ENCODE results near the gene EFCAB9.
A peak's percentile ranks its signal among the peaks of the same experiment; 100 is the strongest.
"Not testable (repeated sequence)": the region's sequence is repeated elsewhere in the genome, so short reads cannot be mapped to it uniquely, and the experiment has no call there.

The EFCAB9 gene

DNA sequence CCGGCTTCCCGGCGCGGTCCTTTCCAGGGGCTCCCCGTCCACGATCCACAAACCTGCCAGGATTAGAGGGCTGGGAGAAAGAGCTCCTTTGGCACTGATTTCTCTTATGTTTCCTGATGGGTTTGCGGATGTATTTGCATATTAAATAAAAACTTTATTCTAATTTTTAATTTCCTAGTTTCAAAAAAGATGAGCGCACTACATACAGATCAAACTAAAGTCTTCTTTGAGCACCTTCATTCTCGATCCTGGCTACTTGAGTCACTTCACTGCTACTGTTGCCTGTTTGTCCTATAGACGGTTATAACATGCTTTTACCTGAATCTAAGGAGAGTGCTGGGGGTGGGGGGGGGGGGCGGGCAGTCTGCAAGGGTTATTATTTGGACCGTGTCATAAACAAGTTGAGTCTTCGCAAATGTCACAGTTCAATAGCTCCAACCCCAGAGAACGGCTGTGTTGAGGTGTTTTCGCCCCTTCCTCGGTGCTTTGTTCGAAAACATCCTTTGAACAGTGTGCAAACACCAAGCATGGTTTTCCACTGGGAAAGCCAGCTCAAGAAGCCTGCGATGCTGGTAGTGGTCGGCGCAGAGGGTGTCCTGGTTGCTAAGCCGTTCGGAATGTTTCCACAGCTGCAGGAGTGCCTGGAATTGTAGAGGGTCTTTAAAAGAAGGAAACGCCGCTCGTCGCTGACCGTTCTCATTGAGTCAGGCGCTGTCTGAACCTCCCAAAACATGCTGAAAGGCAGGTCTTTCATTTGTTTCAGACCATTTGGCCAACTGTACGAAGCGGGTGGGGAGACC is 4.9 kb upstream of the EFCAB9 start:
- DNase-seq: peak; percentile 24

DNA sequence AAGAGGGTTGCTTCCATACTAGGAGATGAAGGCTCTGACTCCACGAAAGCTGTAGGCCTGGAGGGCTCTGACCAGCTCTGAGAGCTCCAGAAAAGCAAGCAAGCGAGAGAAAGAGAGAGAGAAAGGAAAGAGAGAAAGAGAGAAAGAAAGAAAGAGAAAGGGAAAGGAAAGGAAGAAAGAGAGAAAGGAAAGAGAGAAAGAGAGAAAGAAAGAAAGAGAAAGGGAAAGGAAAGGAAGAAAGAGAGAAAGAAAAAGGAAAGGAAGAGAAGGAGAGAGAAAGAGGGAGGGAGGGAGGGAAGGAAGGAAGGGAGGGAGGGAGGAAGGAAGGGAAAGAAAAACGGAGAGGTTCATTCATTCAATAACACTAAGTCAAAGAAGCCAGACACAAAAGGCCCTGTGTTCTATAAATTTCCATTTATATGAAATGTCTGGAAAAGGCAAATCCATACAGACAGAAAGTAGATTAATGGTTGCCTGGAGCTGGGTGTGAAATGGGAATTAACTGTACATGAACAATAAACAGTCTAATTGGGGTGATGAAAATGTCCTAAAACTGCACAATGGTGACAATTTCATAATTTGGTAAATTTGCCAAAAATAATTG is 4.2 kb upstream of the EFCAB9 start:
- no peak for DNase-seq

DNA sequence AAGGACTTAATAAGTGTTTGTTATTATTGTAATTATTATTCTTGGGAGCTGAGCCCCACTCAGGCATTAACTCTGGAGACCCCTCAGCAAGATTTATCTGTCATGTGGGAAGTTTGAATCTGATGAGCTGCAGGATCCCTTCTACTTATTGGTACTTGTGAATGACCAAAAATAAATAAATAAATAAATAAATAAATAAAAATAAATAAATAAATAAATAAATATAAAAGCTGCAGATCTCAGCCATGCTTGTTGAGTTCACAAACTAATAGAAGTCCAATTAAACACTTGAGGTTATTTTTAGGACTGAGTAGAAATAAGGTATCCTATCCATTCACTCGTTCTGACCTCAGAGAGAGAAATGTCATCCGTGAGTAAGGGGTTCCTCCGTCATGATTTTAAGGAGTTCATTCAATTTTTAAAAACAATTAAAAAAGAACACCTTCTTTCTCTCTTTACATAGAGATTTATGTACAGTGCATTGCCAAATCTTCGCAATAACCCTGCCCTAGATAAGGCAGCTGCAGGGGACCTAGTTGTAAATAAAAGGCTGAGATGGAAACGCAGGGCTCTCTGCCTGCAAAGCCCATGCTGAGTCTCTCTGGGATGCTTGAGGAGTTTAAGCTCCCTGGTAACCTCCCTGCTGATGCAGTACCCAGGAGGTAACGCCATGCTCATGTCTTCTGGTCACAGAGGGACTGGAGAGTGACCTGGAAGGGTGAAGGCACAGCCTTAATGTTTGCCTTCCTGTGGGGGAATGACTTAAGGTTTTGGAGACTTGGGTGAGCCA is 1.2 kb downstream of the EFCAB9 start:
- DNase-seq: no peak

DNA sequence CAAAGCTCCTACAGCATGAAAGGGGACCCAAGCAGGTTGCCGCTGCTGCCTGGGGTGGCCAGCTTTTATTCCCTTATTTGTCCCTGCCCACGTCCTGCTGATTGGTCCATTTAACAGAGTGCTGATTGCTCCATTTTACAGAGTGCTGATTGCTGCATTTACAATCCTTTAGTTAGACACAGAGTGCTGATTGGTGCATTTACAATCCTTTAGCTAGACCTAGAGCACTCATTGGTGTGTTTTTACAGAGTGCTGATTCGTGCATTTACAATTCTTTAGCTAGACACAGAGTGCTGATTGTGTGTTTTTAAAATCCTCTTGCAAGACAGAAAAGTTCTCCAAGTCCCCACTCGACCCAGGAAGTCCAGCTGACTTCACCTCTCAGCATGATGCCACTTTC is 3.8 kb downstream of the EFCAB9 start:
- not testable (repeated sequence) for DNase-seq

DNA sequence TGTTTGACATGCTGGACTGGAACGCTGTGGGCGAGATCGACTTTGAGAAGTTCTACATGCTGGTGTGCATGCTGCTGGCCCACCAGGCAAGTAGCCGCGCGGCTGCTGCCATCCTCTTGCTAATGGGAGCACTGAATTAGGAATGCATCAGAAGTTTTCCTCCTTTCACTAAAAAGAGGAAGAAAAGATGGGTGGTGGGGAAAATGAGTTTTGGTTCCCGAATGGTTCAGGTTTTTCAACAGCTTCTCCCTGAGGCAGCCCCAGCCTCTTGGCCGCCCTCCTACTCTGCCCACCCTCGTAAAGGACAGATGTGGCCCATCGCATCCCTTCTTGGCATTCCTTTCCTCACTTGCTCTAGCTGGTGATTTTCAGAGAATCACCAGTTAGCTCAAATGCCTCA is 5.5 kb downstream of the EFCAB9 start:
- DNase-seq: no peak

DNA sequence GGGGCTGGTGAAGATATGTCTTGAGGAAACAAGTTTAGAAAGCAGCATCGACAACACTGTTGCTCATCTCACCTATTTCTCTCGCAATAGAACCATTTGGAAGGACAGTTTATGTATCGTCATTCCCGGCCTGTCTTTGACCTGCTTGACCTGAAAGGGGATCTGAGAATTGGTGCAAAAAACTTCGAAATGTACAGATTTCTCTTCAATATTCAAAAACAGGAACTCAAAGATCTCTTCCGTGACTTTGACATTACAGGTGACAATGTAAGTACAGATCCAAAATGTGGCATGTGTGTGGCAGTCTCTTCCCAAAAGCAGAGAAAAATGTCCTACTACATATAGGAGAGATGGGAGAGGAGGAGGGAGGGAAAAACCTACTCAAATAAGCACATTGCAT is 6.5 kb downstream of the EFCAB9 start:
- no peak for DNase-seq

DNA sequence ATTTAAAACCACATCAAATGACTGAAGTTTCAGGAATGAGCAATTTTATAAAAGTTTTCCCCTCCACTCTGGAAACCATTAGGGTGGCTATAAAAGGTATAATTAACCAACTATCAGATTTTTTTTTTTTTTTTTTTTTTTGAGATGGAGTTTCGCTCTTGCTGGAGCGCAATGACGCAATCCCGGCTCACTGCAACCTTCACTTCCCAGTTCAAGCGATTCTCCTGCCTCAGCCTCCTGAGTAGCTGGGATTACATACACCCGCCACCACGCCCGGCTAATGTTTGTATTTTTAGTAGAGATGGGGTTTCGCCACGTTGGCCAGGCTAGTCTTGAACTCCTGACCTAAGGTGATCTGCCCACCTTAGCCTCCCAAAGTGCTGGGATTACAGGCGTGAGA is 12.0 kb downstream of the EFCAB9 start:
- DNase-seq: not testable (repeated sequence)

DNA sequence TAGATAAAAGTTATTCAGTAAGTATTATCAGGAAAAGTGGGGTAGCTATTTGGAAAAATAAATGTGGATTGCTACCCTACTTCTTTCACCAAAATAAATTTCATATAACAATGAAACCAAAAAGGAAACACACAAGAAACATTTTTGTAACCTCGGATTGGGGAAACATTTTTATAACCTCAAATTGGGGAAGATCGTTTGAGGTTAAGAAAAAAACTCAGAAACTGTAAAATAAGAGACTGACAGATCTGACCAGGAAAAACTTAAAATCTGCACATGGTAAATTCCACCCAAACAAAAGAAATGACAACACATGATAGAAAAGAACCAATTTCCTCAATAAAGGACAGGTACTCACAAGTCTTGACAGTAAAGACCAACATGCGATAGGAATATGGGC is 13.5 kb downstream of the EFCAB9 start:
- no peak for DNase-seq

DNA sequence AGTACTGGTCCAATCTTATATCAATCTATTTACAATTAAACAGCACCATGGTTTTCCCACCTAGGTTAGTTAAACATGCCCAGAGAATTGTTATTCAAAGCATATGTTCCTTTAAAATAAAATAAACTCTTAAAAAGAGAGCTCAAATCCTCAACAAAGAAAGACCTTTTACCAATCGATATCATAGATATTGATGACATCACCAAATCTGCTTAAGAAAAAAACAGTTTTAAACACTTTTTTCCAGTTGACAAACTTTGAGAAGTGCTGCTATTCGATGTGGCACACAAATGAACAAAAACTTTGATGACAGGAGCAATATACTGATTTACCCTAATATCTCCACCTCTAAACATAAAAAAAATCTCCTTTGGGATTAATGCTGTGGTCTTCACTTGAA is 15.7 kb downstream of the EFCAB9 start:
- DNase-seq: no peak

DNA sequence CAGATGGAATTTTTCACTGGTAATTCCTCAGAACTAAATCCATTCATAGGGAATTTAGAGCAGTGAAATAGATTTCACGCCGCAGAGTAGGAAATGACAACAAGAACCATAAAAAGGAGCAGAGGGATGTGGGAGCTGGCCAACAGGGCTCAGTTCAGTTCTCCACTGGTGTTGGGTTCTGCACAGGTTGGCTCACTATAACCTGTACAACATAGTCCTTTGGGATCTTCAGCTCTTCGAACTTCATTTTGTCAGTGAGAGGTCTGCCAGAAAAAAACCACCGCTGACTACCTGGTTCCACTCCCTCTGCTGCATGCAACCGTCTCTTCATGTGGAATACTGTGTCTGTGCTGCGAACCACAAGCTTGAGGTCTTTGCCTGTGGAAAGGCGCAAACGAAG is 17.7 kb downstream of the EFCAB9 start:
- no peak for DNase-seq

DNA sequence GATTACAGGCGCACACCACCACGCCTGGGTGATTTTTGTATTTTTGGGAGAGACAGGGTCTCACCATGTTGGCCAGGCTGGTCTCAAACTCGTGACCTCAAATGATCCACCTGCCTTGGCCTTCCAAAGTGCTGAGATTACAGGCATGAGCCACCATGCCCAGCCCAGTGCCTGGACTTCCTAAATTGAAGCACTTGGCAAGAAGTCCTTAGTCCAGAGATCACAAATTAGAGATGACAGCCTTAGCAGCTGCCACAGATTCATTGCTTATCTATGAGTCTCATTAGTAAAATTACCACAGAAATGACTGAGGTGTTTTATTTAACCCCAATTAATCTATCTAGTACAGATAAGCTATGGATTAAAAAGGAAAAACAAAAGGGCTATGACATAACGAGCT is 19.2 kb downstream of the EFCAB9 start:
- DNase-seq: no peak

DNA sequence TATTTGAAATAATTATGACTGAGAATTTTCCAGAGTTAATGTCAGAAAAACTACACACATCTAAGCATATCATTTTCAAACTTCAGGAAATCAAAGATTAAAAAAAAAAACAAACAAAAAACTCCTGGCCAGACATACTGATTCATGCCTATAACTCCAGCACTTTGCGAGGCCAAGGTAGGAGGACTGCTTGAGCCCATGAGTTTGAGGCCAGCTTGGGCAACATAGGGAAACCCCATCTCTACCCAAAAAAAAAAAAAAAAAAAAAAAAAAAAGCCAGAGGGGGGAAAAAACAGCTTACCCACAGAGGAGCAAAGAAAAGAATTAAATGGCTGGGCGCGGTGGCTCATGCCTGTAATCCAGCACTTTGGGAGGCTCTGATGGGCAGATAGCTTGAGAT is 22.4 kb downstream of the EFCAB9 start:
- DNase-seq: no peak

DNA sequence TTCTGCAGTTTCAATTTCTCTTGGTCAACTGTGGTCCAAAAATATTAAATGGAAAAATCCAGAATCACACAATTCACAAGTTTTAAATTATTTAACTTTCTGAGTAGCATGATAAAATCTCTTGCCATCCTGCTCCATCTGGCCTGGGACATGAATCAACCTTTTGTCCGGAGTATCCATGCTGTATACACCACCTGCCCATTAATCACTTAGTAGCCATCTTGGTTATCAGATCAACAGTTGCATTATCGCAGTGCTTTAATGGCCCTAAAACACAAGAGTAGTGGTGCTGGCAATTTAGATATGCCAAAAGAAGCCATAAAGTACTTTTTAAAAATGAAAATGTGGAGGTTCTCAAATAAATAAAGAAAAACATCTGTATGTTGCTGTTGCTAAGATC is 25.3 kb downstream of the EFCAB9 start:
- DNase-seq: no peak

DNA sequence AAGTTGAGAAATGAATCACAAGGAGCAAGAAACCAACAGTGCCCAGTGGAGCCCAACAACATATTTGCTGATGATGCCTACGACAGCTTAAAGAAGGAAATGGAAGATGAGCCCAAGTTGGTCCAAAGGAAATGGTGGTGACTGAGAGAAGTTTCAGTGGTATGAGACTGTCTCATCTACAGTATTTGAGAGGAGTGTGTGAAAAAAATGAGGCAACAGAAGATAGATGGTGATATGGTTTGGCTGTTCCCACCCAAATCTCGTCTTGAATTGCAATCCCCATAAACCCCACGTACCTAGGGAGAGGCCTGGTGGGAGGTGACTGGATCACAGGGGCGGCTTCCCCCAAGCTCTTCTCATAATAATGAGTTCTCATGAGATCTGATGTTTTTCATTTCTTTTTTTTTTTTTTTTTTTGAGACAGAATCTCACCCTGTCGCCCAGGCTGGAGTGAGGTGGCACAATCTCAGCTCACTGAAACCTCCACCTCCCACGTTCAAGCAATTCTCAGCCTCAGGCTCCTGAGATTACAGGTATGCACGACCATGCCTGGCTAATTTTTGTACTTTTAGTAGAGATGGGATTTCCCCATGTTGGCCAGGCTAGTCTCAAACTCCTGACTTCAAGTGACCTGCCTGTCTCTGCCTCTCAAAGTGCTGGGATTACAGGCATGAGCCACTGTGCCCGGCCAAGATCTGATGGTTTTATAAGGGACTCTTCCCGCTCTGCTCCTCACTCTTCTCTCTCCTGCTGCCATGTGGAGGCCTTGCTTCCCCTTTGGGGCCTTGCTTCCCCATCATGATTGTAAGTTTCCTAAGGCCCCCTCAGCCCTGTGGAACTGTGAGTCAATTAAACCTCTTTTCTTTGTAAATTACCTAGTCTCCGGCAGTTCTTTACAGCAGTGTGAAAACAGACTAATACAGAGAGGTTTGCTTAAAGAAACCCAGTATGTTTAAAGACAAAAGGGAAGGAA is 30.2 kb downstream of the EFCAB9 start:
- DNase-seq: no peak

DNA sequence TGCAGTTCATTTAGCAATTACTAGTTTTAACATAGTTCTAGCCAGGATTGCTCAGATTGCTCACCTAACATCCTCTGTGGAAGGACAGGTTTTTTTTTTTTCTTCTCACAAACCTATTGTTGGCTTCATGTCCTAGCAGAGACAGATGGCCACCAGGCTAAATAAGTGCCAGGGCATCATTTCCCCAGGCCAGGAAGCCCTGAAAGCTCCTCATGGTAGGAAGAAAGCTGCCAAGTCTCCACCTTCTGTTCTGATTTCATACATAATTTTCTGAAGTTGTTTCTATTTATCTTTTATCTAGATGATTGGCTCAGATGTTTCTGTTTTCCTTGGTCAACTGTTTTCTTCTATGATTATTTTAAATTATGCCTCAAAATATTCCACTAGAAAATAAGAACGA is 31.0 kb downstream of the EFCAB9 start:
- no peak for DNase-seq

DNA sequence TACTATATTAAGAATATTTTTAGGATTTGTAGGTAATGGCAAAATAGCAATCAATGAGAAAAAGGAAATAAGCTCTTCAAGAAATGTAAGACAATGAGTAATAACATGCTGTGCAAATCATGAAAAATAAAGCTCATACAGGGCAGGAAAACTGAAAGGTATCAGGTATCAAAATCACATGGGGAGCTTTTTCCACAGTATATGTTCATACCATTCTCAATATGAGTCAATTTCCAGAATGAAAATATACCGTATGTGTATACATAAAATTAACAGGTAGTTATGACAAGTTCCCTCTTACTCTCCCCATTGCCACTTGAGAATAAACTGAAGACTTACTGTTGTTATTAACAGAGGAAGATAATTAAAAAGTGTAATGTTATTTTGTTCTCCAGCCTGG is 35.9 kb downstream of the EFCAB9 start:
- no peak for DNase-seq

DNA sequence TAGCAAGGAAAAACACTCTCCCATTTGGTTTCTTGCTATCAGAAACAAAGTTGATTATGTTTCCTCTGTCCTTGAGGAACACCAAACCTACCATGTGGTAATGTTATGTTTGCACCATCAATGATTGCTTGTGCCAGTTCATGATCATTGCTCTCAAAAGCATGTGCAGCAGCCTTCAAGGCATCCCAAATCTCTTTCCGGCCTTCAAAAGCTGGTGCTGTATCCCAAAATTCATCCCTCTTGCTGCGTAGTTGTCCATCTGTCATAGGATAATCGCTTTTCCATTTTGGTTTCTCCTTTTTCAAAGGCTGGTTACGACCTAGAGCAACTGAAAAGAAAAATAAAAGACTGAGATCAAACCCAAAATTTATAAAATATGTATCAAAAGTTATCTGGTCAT is 40.1 kb downstream of the EFCAB9 start:
- DNase-seq: no peak

DNA sequence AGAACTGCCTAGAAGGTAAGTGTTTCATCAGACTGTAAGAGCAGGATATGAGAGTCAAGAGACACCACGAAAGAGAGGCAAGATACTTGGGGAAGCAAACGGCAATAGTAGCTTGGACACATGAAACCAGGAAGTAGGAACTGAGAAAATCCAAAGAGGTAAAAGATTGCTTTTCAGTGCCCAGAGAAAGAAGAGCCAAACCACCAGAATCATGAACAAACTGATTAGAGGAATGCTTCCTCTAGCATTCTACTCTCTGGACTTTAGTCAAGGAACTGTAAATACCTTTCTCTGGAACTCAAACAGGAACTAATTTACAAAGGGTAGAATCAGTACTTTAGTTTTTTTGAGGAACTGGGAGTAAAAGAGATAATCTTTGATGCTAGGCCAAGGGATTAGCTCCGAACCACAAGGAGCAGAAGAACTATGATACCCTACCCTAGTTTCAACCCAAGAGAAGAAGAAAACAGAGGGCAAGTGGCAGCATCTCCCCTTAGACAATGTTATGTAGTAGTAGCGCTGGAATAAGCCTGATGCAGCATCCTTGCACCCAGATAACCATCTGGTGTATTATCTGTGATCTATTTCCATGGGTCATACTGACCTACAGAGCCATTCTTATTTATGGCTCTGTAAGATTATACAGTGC is 41.3 kb downstream of the EFCAB9 start:
- DNase-seq: peak; percentile 5

DNA sequence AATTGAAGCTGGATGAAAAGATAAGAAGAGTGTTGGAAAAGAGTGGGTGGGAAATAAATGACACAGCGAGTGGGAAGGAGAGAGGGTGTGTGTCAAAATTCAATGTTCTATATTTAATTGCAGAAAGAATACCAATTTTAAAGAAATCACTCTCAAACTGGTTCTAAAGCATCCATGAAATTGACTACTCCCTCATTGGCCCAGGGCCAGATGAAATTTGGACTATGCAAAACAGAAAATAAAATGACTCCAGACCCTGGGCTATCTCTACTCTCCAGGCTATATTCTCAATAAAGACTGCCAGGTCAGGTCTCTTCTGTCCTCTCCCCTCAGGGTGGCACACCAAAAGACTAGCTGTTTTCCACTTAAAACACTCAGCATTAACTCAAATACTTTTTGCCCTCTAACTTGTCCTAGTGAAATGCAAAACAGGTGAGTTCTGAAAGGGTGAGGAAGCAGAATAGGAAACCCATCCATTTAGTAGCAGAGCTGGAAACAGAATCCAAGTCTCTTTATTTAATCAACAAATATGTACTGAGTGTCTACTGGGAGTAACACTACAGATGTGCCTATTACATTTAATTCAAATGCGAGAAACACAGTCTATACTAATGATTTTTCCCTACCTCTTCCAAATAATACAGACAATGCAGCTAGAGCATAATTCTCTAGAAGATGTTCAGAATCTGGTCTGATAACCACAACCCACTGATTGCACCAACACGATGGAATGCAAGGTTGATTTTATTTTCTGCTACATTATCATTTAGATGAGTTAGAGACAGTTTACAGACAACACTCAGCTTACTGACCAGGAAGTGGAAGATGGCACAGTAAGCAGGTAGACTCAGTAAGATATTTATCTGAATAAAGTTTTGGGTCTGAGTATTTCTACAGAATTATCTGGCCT is 42.1 kb downstream of the EFCAB9 start:
- DNase-seq: peak; percentile 11

DNA sequence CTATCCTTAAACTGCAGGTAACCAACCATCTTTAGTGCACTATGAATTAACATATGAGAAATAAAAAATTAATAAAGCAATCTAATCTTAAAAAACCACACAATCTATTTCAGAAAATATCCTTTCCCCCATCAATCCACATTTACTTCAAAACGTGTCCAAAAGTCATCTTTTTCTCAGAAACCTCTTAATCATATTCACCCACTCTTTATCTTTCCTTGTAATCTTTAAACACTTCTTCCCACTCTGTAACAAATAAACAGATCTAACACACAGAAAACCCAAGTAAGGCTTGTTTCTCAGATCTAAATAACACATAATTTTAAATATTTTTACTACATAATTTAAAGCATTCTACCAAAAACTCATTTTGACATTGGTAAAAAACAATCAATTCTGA is 44.4 kb downstream of the EFCAB9 start:
- no peak for DNase-seq

DNA sequence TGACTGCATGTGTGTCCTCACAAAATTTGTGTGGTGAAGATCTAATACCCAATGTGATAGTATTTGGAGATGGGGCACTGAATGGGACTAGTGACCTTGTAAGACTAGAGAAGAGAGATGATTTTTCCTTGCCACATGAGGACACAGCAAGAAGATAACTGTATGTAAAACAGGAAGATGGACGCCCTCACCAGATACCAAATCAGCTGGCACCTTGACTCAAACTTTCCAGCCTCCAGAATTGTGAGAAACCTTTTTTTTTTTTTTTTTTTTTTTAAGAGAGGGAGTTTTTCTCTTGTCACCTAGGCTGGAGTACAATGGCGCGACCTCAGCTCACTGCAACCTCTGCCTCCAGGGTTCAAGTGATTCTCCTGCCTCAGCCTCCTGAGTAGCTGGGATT is 49.3 kb downstream of the EFCAB9 start:
- no peak for DNase-seq
